Measurements from ENCODE around the gene FAM9C. TPM values are rescaled to one million over a fixed set of nuclear protein-coding genes. Genes with fewer than 3 reads are reported as not detected.

Gene FAM9C
- total RNA-seq (under 1 TPM in 6 of 10 donors, not detected in 4; 0.07 to 1.00 (median 0.29) TPM), polyA plus RNA-seq (not detected)
- long read RNA-seq, donor 1: 0 reads
- long read RNA-seq, donor 2: 0 reads
- long read RNA-seq, donor 3: 0 reads

GRCh38 chrX:13044441-13044840 is at the start of gene FAM9C:
TSS of gene FAM9C (minus strand) at chrX:13044620. CDS start at chrX:13043789, 831 bp downstream.
- Histone ChIP-seq H3K36me3 (no peaks in the 10 kb centered on the region), H3K4me1 (no peaks in the 10 kb centered on the region), H3K4me3 (no peak within 1 kb of the TSS), H3K27me3 (peaks cover 0 to 19% (median 0%) of the 10 kb centered on the region in 7 donors), H3K27ac (no peak within 1 kb of the TSS), H3K9me3 (no peaks in the 10 kb centered on the region)
- no peak for DNase-seq
- TF ChIP-seq CTCF (IDR thresholded peaks at IDR 0.05): no peak
- no peak for ATAC-seq
- intact Hi-C loops (cut with DNase I): no loop called here
- 96 to 97% methylated on average over 12 to 21 of the region's 21 CpGs for WGBS, 2 donors

GRCh38 chrX:13093529-13094140 is 49.2 kb upstream of the FAM9C start:
- DNase-seq (no peak), ATAC-seq (no peak)
- 80 to 84% methylated on average over 6 of the region's 6 CpGs for WGBS, 2 donors
- intact Hi-C loops (cut with DNase I): loop anchor here in 1 of 10 donors (10.0 kb wide), 1 partner anchor 119 kb away; the partner anchor contains the start of gene TMSB4X
- H3K9me3 ChIP-seq: no peaks in the 10 kb centered on the region
- no peaks in the 10 kb centered on the region for H3K36me3 ChIP-seq
- no peak for TF ChIP-seq CTCF (IDR thresholded peaks at IDR 0.05)
- H3K4me3 ChIP-seq: no peak overlapping the region
- H3K4me1 ChIP-seq: peaks cover 0 to 49% (median 8%) of the 10 kb centered on the region in 9 donors
- peak overlapping the region in 2 of 10 donors; percentile 58 to 90 for H3K27ac ChIP-seq
- peaks cover 0 to 24% (median 0%) of the 10 kb centered on the region in 7 donors for H3K27me3 ChIP-seq

- DNase-seq (no peak), ATAC-seq (peak in 7 of 8 donors; percentile 34 to 69 (median 52))
- Histone ChIP-seq H3K27me3 (peaks cover 0 to 14% (median 0%) of the 10 kb centered on the region in 7 donors), H3K27ac (peak overlapping the region in 2 of 10 donors; percentile 69 to 90), H3K36me3 (no peaks in the 10 kb centered on the region), H3K4me3 (no peak overlapping the region), H3K9me3 (no peaks in the 10 kb centered on the region), H3K4me1 (peaks cover 0 to 60% (median 8%) of the 10 kb centered on the region in 9 donors)
- intact Hi-C loops (cut with DNase I): loop anchor here in 1 of 10 donors (10.0 kb wide), 1 partner anchor 118 kb away; the partner anchor contains the start of gene TMSB4X
- 90 to 94% methylated on average over 7 of the region's 7 CpGs for WGBS, 2 donors
- TF ChIP-seq CTCF (IDR thresholded peaks at IDR 0.05): no peak
Measured at GRCh38 chrX:13092455-13092941, 48.1 kb upstream of the FAM9C start.

- Histone ChIP-seq H3K4me1 (peaks cover 0 to 73% (median 8%) of the 10 kb centered on the region in 9 donors), H3K27ac (peak overlapping the region in 8 of 10 donors; percentile 15 to 90 (median 48)), H3K4me3 (peak overlapping the region in 1 of 10 donors; percentile 22), H3K9me3 (no peaks in the 10 kb centered on the region), H3K27me3 (peaks cover 0 to 11% (median 0%) of the 10 kb centered on the region in 7 donors), H3K36me3 (no peaks in the 10 kb centered on the region)
- WGBS, 2 donors: 74 to 79% methylated on average over 6 of the region's 6 CpGs
- ATAC-seq: no peak
- TF ChIP-seq CTCF (IDR thresholded peaks at IDR 0.05): no peak
- intact Hi-C loops (cut with DNase I): loop anchor here in 1 of 10 donors (10.0 kb wide), 1 partner anchor 116 kb away; the partner anchor contains the start of gene TMSB4X
- DNase-seq: no peak
Measured at GRCh38 chrX:13091111-13091765, 46.8 kb upstream of the FAM9C start.
